Measurements from ENCODE around the gene RNF13.
A peak's percentile ranks its signal among the peaks of the same experiment; 100 is the strongest.
"Not testable (repeated sequence)": the region's sequence is repeated elsewhere in the genome, so short reads cannot be mapped to it uniquely, and the experiment has no call there.

RNF13 gene

GRCh38 chr3:149801639-149802038 lies 11.4 kb upstream of the RNF13 start:
- DNase-seq, result no peak

- DNase-seq, result no peak
Measured at GRCh38 chr3:149806171-149806778, 6.7 kb upstream of the RNF13 start.

GRCh38 chr3:149808209-149808829 lies 4.7 kb upstream of the RNF13 start:
- peak; percentile 82 for DNase-seq

GRCh38 chr3:149809699-149810098 lies 3.3 kb upstream of the RNF13 start:
- DNase-seq, result no peak

GRCh38 chr3:149810846-149811245 lies 2.2 kb upstream of the RNF13 start:
- DNase-seq, result no peak

- no peak for DNase-seq
Measured at GRCh38 chr3:149812165-149812605, 830 bp upstream of the RNF13 start.

- peak; percentile 29 for DNase-seq
Measured at GRCh38 chr3:149813367-149814281, 609 bp downstream of the RNF13 start.

- DNase-seq, result no peak
Measured at GRCh38 chr3:149815321-149815720, 2.3 kb downstream of the RNF13 start.

- DNase-seq, result no peak
Measured at GRCh38 chr3:149815728-149816127, 2.7 kb downstream of the RNF13 start.

- DNase-seq, result no peak
Measured at GRCh38 chr3:149816311-149816710, 3.3 kb downstream of the RNF13 start.

GRCh38 chr3:149816986-149817385 lies 4.0 kb downstream of the RNF13 start:
- DNase-seq, result no peak

GRCh38 chr3:149819432-149819831 lies 6.4 kb downstream of the RNF13 start:
- no peak for DNase-seq

- no peak for DNase-seq
Measured at GRCh38 chr3:149820183-149820582, 7.2 kb downstream of the RNF13 start.

- DNase-seq, result no peak
Measured at GRCh38 chr3:149826636-149827035, 13.6 kb downstream of the RNF13 start.

GRCh38 chr3:149828390-149828789 lies 15.4 kb downstream of the RNF13 start:
- DNase-seq, result no peak

GRCh38 chr3:149829631-149830030 lies 16.6 kb downstream of the RNF13 start:
- not testable (repeated sequence) for DNase-seq

- no peak for DNase-seq
Measured at GRCh38 chr3:149830902-149831301, 17.9 kb downstream of the RNF13 start.

GRCh38 chr3:149831321-149831720 lies 18.3 kb downstream of the RNF13 start:
- DNase-seq, result no peak

- DNase-seq, result no peak
Measured at GRCh38 chr3:149832086-149832485, 19.1 kb downstream of the RNF13 start.

- DNase-seq, result no peak
Measured at GRCh38 chr3:149833241-149833640, 20.2 kb downstream of the RNF13 start.

- DNase-seq, result not testable (repeated sequence)
Measured at GRCh38 chr3:149838491-149838890, 25.5 kb downstream of the RNF13 start.

GRCh38 chr3:149839469-149839868 lies 26.5 kb downstream of the RNF13 start:
- not testable (repeated sequence) for DNase-seq

- no peak for DNase-seq
Measured at GRCh38 chr3:149839896-149840295, 26.9 kb downstream of the RNF13 start.

GRCh38 chr3:149843502-149843901 lies 30.5 kb downstream of the RNF13 start:
- DNase-seq, result no peak

Data from NCI-H774 (cell line).